Measurements from ENCODE around the gene OR10A5. TPM values are rescaled to one million over a fixed set of nuclear protein-coding genes. Genes with fewer than 3 reads are reported as not detected.

OR10A5 gene
- total and polyA plus RNA-seq, 2 of the 8 experiments (the other 6 are each of a cell fraction or from before 2014, with no cell fraction given), result not detected

- no peak for TF ChIP-seq CHD7 (IDR thresholded peaks at IDR 0.05; ENCODE audit: insufficient replicate concordance, low read length)
- TF ChIP-seq CREB1 (IDR thresholded peaks at IDR 0.05), result no peak
- no peak for TF ChIP-seq CBX5 (IDR thresholded peaks at IDR 0.05; ENCODE audit: low read depth, low read length)
These were observed 31.8 kb upstream of the OR10A5 start (continued) for GRCh38 chr11:6813656-6814055.

All from H1 (cell line).